Breast epithelium (tissue), 4 donors: ENCODE data around the gene CENPP. TPM values are rescaled to one million over a fixed set of nuclear protein-coding genes. Genes with fewer than 3 reads are reported as not detected.

ENCODE experiments used
- DNase-seq, 2 donors: peaks; one replicate each; pipeline ENCODE4 v3.0.0-alpha.2; 2019; ENCODE audit warnings: low spot score in 2 of 2
- H3K27ac ChIP-seq, 2 donors: fragments of 200-600 bp; sonication (generic) in 1 of 2; one replicate each; pipeline ENCODE4 v1.5.1; 2016 to 2019; ENCODE audit warnings: mild to moderate bottlenecking in 1 of 2
- H3K27me3 ChIP-seq, 2 donors: fragments of 200-600 bp; sonication (generic) in 1 of 2; one replicate each; pipeline versions ENCODE4 v1.5.1 to v1.6.0; 2017 to 2019; ENCODE audit warnings: control low read depth in 1 of 2, mild to moderate bottlenecking in 1 of 2
- H3K36me3 ChIP-seq: fragments of 200-600 bp; one replicate; pipeline ENCODE4 v1.5.1; 2019
- H3K4me1 ChIP-seq, 2 donors: fragments of 200-600 bp; sonication (generic); one replicate each; pipeline ENCODE4 v1.5.1; 2016 to 2019; ENCODE audit warnings: control low read depth in 1 of 2
- H3K4me3 ChIP-seq, 3 donors: fragments of 200-600 bp; sonication (generic); 1 replicate in 2 of 3; 2 replicates in 1 of 3; pipeline ENCODE4 v1.5.1; 2016 to 2019; ENCODE audit warnings: mild to moderate bottlenecking in 3 of 3, moderate library complexity in 2 of 3
- H3K9me3 ChIP-seq, 2 donors: fragments of 200-600 bp; sonication (generic) in 1 of 2; one replicate each; pipeline ENCODE4 v1.5.1; 2016 to 2019; ENCODE audit warnings: control low read depth in 1 of 2
- POLR2A ChIP-seq: fragments of 450-650 bp; IDR thresholded peaks from one replicate; pipeline ENCODE4 v1.6.1; 2016; ENCODE audit warnings: antibody characterized with exemption, mild to moderate bottlenecking, moderate library complexity
- POLR2AphosphoS5 ChIP-seq, 3 donors: sonication (generic); formaldehyde crosslinking; IDR thresholded peaks; one replicate each; pipeline ENCODE4 v1.6.1; 2017; ENCODE audit warnings: antibody characterized with exemption in 3 of 3
- intact Hi-C: fragments of 100-400 bp; cut with DNase I; formaldehyde crosslinking; loops from one replicate; pipeline ENCODE4 v1.15.1; 2023; ENCODE audit warnings: low total_unique reads
- total RNA-seq, 3 donors: library from RNA; depleted of rRNA; stranded (reverse); fragments of >200 nt; gene quantifications; one replicate each; pipeline ENCODE4 v1.1.0, GENCODE V29; 2016
- TF ChIP-seq, protein P1 (sequence below), 3 donors: fragments of 450-650 bp; IDR thresholded peaks; one replicate each; pipeline ENCODE4 v1.5.1; 2016 to 2017; ENCODE audit warnings: antibody characterized with exemption in 3 of 3, mild to moderate bottlenecking in 3 of 3, moderate library complexity in 3 of 3

The CENPP gene
- total RNA-seq, 3 donors from 2014 or later: 3.9 to 6.1 (median 4.5) TPM

DNA sequence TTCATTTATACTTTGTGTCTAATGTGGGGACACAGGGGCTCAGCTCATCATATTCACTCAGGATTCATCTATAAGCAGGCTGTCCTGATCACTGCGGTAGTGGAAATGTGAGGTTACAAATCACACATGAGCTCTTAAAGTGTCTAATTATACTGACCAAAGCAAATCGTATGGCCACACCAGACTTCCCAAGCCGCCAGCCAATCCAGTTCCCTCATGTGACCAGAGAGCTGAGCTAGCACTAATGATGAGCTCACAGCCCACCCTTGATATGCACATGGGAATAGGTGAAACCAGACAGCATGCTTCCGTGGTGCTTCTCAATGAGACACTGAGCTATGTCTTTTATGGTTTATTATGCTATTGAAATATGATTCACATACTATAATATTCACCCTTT lies 192.4 kb downstream of the CENPP start:
- Histone ChIP-seq H3K4me1 (no peaks in the 10 kb centered on the region), H3K36me3 (no peaks in the 10 kb centered on the region), H3K27me3 (no peaks in the 10 kb centered on the region), H3K4me3 (no peak overlapping the region), H3K9me3 (no peaks in the 10 kb centered on the region), H3K27ac (no peak overlapping the region)
- DNase-seq: no peak
- TF ChIP-seq POLR2A: no peak
- TF ChIP-seq, protein P1, sequence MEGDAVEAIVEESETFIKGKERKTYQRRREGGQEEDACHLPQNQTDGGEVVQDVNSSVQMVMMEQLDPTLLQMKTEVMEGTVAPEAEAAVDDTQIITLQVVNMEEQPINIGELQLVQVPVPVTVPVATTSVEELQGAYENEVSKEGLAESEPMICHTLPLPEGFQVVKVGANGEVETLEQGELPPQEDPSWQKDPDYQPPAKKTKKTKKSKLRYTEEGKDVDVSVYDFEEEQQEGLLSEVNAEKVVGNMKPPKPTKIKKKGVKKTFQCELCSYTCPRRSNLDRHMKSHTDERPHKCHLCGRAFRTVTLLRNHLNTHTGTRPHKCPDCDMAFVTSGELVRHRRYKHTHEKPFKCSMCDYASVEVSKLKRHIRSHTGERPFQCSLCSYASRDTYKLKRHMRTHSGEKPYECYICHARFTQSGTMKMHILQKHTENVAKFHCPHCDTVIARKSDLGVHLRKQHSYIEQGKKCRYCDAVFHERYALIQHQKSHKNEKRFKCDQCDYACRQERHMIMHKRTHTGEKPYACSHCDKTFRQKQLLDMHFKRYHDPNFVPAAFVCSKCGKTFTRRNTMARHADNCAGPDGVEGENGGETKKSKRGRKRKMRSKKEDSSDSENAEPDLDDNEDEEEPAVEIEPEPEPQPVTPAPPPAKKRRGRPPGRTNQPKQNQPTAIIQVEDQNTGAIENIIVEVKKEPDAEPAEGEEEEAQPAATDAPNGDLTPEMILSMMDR (IDR thresholded peaks at IDR 0.05): no peak
- intact Hi-C loops: no loop called here

DNA sequence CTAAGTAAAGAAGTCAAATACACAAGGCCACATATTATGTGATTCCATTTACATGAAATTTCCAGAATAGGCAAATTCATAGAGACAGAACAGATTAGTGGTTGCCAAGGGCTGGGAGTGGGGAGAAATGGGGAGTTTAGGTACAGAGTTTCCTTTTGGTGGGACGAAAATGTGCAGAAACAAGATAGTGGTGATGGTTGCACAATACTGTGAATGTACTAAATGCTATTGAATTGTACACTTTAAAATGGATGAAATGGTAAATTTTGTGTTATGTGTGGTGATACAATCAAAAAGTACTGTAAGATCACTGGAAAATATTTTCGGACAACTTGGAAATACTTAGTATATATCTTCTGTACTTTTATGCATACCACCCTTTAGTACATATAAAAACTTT lies 195.1 kb downstream of the CENPP start:
- Histone ChIP-seq H3K4me3 (no peak overlapping the region), H3K9me3 (no peaks in the 10 kb centered on the region), H3K27me3 (no peaks in the 10 kb centered on the region), H3K36me3 (no peaks in the 10 kb centered on the region), H3K4me1 (no peaks in the 10 kb centered on the region), H3K27ac (no peak overlapping the region)
- intact Hi-C loops: no loop called here
- TF ChIP-seq, protein P1 (IDR thresholded peaks at IDR 0.05): no peak
- TF ChIP-seq POLR2AphosphoS5 (IDR thresholded peaks at IDR 0.05): no peak
- DNase-seq: no peak

DNA sequence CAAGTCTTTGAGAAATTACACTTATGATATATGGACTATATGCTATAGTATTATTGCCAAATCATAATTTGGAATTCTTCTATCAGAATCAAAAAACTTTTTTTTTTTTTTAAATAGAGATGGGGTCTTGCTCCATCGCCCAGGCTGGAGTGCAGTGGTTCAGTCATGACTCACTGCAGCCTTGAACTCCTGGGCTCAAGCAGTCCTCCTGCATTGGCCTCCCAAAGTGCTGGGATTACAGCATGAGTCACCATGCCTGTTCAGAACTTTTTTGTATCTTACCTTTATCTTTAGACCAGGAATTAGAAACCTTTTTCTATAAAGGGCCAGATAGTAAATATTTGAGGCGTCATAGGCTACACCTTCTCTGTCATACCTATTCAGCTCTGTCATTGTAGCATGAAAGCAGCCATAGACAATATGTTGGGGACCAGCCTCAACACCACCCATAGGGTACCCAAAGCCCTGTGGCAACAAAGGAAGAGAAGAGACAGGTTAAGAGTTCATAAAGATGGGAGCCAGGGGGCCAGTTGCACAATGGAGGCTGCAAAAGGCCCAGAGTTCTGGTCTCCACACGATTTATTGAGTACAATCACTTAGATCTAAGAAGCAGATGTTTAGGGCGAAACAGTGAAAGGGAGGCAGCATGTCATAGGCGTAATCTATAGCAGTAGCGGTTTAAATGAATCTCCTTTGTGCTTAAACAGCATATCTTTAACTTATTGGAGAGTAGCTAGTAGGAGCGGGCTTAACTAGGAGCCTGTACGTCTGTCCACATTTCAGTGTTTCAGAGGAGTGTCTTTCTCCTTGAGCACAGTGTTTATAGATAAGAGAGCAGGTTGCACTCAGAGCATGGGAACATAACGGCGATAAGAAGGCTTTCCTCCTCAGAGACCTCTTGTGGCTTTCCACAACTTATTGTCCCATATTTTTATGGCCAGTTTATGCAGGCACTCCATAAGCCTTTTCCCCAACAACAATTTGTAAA lies 197.5 kb downstream of the CENPP start:
- TF ChIP-seq POLR2AphosphoS5 (IDR thresholded peaks at IDR 0.05) (no peak), POLR2A (no peak)
- TF ChIP-seq, protein P1 (IDR thresholded peaks at IDR 0.05): no peak
- no peak overlapping the region for H3K27ac ChIP-seq
- DNase-seq: no peak
- H3K4me1 ChIP-seq: no peaks in the 10 kb centered on the region
- intact Hi-C loops: no loop called here
- no peaks in the 10 kb centered on the region for H3K9me3 ChIP-seq
- H3K4me3 ChIP-seq: no peak overlapping the region
- no peaks in the 10 kb centered on the region for H3K36me3 ChIP-seq
- H3K27me3 ChIP-seq: no peaks in the 10 kb centered on the region

- intact Hi-C loops: no loop called here
Observed at GRCh38 chr9:92524881-92525280, 199.1 kb downstream of the CENPP start.

DNA sequence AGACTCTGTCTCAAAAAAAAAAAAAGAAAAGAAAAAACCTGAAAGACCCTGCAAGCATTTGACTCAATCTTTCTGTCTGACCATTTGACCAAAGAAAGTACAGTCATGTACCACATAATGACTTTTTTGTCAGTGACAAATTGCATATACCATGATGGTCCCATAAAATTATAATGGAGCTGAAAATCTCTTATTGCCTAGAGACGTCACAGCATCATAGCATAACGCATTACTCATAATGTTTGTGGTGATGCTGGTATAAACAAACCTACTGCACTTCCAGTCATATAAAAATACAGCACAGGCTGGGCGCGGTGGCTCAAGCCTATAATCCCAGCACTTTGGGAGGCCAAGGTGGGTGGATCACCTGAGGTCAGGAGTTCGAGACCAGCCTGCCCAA lies 199.6 kb downstream of the CENPP start:
- Histone ChIP-seq H3K27ac (no peak overlapping the region), H3K4me1 (no peaks in the 10 kb centered on the region), H3K36me3 (no peaks in the 10 kb centered on the region), H3K4me3 (no peak overlapping the region), H3K9me3 (no peaks in the 10 kb centered on the region), H3K27me3 (no peaks in the 10 kb centered on the region)
- TF ChIP-seq POLR2A (no peak), POLR2AphosphoS5 (IDR thresholded peaks at IDR 0.05) (no peak)
- TF ChIP-seq, protein P1 (IDR thresholded peaks at IDR 0.05): no peak
- intact Hi-C loops: no loop called here
- DNase-seq: no peak

More at GRCh38 chr9:92524881-92525280, 199.1 kb downstream of the CENPP start:
- Histone ChIP-seq H3K27me3 (no peaks in the 10 kb centered on the region), H3K9me3 (no peaks in the 10 kb centered on the region), H3K27ac (no peak overlapping the region), H3K4me3 (no peak overlapping the region), H3K36me3 (no peaks in the 10 kb centered on the region), H3K4me1 (no peaks in the 10 kb centered on the region)
- DNase-seq: no peak
- TF ChIP-seq POLR2AphosphoS5 (IDR thresholded peaks at IDR 0.05) (no peak), POLR2A (no peak)
- TF ChIP-seq, protein P1 (IDR thresholded peaks at IDR 0.05): no peak
